HCT116 (cell line): ENCODE data around the gene ERG. TPM values are rescaled to one million over a fixed set of nuclear protein-coding genes. Genes with fewer than 3 reads are reported as not detected.

Source experiments
- ATAC-seq: fragments of 200-7000 bp; cut with Tn5 transposase; 2 replicates; pipeline ENCODE4 v1.9.1; 2020; ENCODE audit warnings: mild to moderate bottlenecking, moderate library complexity
- BruUV-seq: library from RNA; stranded (reverse); fragments of 400-500 nt; replicated peaks from 2 replicates; lab custom pipeline; 2021; lab: Mats Ljungman, UMichigan
- CTCF ChIA-PET: fragments of 300-600 bp; sonication (Branson Sonifier 250); formaldehyde crosslinking; loops from one replicate; lab custom pipeline; 2021; ENCODE audit warnings: antibody characterized with exemption; lab: Charles Lee
- POLR2A ChIA-PET: fragments of 300-600, 350-600 bp; sonication (Branson Sonifier 250); formaldehyde crosslinking; loops from one replicate; lab custom pipeline; 2021; ENCODE audit warnings: antibody characterized with exemption; lab: Charles Lee
- RAD21 ChIA-PET, 2 experiments: fragments of 300-600 bp; sonication (Branson Sonifier 250); formaldehyde crosslinking; loops; one replicate each; lab custom pipeline; 2023; ENCODE audit warnings: low total read pairs in 2 of 2; ENCODE audit not compliant: uncharacterized antibody in 2 of 2, unreplicated experiment in 2 of 2, low non-redundant PET in 1 of 2; lab: Charles Lee
- DNase-seq: peaks from one replicate; pipeline ENCODE4 v3.0.0-alpha.2; 2010; ENCODE audit warnings: low read depth, low spot score
- H2AFZ ChIP-seq: fragments of 200-600 bp; shearing (Covaris generic), sonication (generic); 2 replicates; pipeline ENCODE4 v1.6.1; 2017; ENCODE audit warnings: low read depth, mixed run types, mixed read lengths, antibody characterized with exemption, low read length; ENCODE audit not compliant: poor library complexity, severe bottlenecking
- H3K27ac ChIP-seq: 2 replicates; pipeline ENCODE4 v1.5.1; 2012; ENCODE audit warnings: low read depth, low read length
- H3K27me3 ChIP-seq: fragments of 200-600 bp; sonication (generic); 2 replicates; pipeline ENCODE4 v1.6.1; 2016; ENCODE audit warnings: mixed run types, low read length, mixed read lengths; ENCODE audit not compliant: insufficient read depth
- H3K36me3 ChIP-seq, 2 experiments: fragments of 200-500 bp in 1 of 2; fragments of 200-600 bp in 1 of 2; sonication (Bioruptor generic) in 1 of 2; sonication (generic) in 1 of 2; 2 replicates each; pipeline versions ENCODE4 v1.5.1 to v1.6.1; 2014 to 2016; ENCODE audit warnings: low read length in 2 of 2, inconsistent platforms in 1 of 2, mixed read lengths in 1 of 2, mixed run types in 1 of 2; ENCODE audit not compliant: insufficient read depth in 2 of 2, control insufficient read depth in 1 of 2
- H3K4me1 ChIP-seq, 2 experiments: fragments of 200-600 bp in 1 of 2; sonication (generic) in 1 of 2; 2 replicates each; pipeline versions ENCODE4 v1.5.1 to v1.6.1; 2012 to 2017; ENCODE audit warnings: low read length in 2 of 2, inconsistent platforms in 1 of 2, mild to moderate bottlenecking in 1 of 2, mixed read lengths in 1 of 2, mixed run types in 1 of 2, moderate library complexity in 1 of 2; ENCODE audit not compliant: insufficient read depth in 2 of 2, control insufficient read depth in 1 of 2
- H3K4me2 ChIP-seq: fragments of 200-600 bp; sonication (generic); 2 replicates; pipeline ENCODE4 v1.6.1; 2017; ENCODE audit warnings: mixed run types, low read length, mixed read lengths
- H3K4me3 ChIP-seq, 2 experiments: fragments of 200-600 bp in 1 of 2; sonication (generic) in 1 of 2; replicated peaks in 1 of 2; 2 replicates each; pipeline ENCODE4 v1.5.1; 2011 to 2016; ENCODE audit warnings: low read length in 2 of 2, control low read depth in 1 of 2, low read depth in 1 of 2, mild to moderate bottlenecking in 1 of 2, mixed read lengths in 1 of 2, mixed run types in 1 of 2
- H3K79me2 ChIP-seq: fragments of 200-600 bp; sonication (generic); 2 replicates; pipeline ENCODE4 v1.6.1; 2017; ENCODE audit warnings: mild to moderate bottlenecking, mixed run types, low read length, moderate library complexity, mixed read lengths; ENCODE audit not compliant: insufficient read depth
- H3K9ac ChIP-seq: fragments of 200-600 bp; sonication (generic); 2 replicates; pipeline ENCODE4 v1.6.1; 2016; ENCODE audit warnings: low read length, mixed read lengths
- H3K9me2 ChIP-seq: fragments of 200-600 bp; sonication (generic), shearing (Covaris generic); 2 replicates; pipeline ENCODE4 v1.6.1; 2017; ENCODE audit warnings: mixed run types, mild to moderate bottlenecking, moderate library complexity; ENCODE audit not compliant: insufficient read depth
- H3K9me3 ChIP-seq, 2 experiments: fragments of 200-500 bp in 1 of 2; fragments of 200-600 bp in 1 of 2; sonication (Bioruptor generic) in 1 of 2; sonication (generic) in 1 of 2; 2 replicates each; pipeline ENCODE4 v1.6.1; 2014 to 2017; ENCODE audit warnings: low read length in 2 of 2, mixed read lengths in 2 of 2, inconsistent platforms in 1 of 2, low read depth in 1 of 2, mild to moderate bottlenecking in 1 of 2, mixed run types in 1 of 2, moderate library complexity in 1 of 2; ENCODE audit not compliant: control insufficient read depth in 1 of 2, insufficient read depth in 1 of 2
- H4K20me1 ChIP-seq: fragments of 200-600 bp; sonication (generic), shearing (Covaris generic); 2 replicates; pipeline ENCODE4 v1.6.1; 2017; ENCODE audit warnings: mixed run types, mild to moderate bottlenecking, moderate library complexity; ENCODE audit not compliant: insufficient read depth
- CTCF ChIP-seq, 3 experiments: fragments of 200-600 bp in 1 of 3; sonication (generic) in 1 of 3; IDR thresholded peaks in 2 of 3; conservative IDR thresholded peaks in 1 of 3; 2 replicates each; pipeline ENCODE4 v1.5.1; 2012 to 2017; ENCODE audit warnings: low read depth in 2 of 3, low read length in 2 of 3, antibody characterized with exemption in 1 of 3, borderline replicate concordance in 1 of 3, control low read depth in 1 of 3, mild to moderate bottlenecking in 1 of 3, mixed read lengths in 1 of 3, mixed run types in 1 of 3, moderate library complexity in 1 of 3; ENCODE audit not compliant: insufficient read depth in 1 of 3
- FOSL1 ChIP-seq: IDR thresholded peaks from 2 replicates; pipeline ENCODE4 v1.6.1; 2012; ENCODE audit warnings: low read depth
- POLR2AphosphoS5 ChIP-seq: IDR thresholded peaks from 2 replicates; pipeline ENCODE4 v1.6.1; 2011; ENCODE audit warnings: mild to moderate bottlenecking, low read depth, low read length, moderate library complexity
- SIN3A ChIP-seq: IDR thresholded peaks from 2 replicates; pipeline ENCODE4 v1.6.1; 2012; ENCODE audit warnings: low read depth
- ZFX ChIP-seq: fragments of 450-650 bp; IDR thresholded peaks from 2 replicates; pipeline ENCODE4 v1.6.1; 2017
- ZNF274 ChIP-seq: fragments of 200-500 bp; sonication (Bioruptor generic); IDR thresholded peaks from 2 replicates; pipeline ENCODE4 v1.6.1; 2014; ENCODE audit warnings: mild to moderate bottlenecking, low read depth, low read length, inconsistent platforms
- intact Hi-C: fragments of 100-400 bp; cut with micrococcal nuclease; formaldehyde crosslinking; loops from 2 replicates; pipeline ENCODE4 v1.10.0; 2022
- total RNA-seq: library from RNA; stranded (reverse); gene quantifications from one replicate; pipeline ENCODE4 v1.2.1, GENCODE V29; 2021; ENCODE audit not compliant: unreplicated experiment
- TF ChIP-seq, protein P1 (sequence below): IDR thresholded peaks from 2 replicates; pipeline ENCODE4 v1.6.1; 2012; ENCODE audit warnings: low read depth

ERG gene
- total RNA-seq, 1 experiment from 2014 or later, result 0.17 TPM

GRCh38 chr21:38402291-38402690 lies 96.0 kb downstream of the ERG start:
- ATAC-seq, result no peak
- no peaks in the 10 kb centered on the region for H3K9me2 ChIP-seq
- no TSS peak for BruUV-seq
- H3K4me3 ChIP-seq, result no peak overlapping the region
- no peaks in the 10 kb centered on the region for H3K36me3 ChIP-seq
- H2AFZ ChIP-seq, result no peak overlapping the region
- intact Hi-C loops, result no loop called here
- peaks cover 21% of the 10 kb centered on the region; the same call in 1 of the 2 replicates for H3K27me3 ChIP-seq
- no peak overlapping the region for H3K9ac ChIP-seq
- H3K27ac ChIP-seq, result no peak overlapping the region
- no peaks in the 10 kb centered on the region for H4K20me1 ChIP-seq
- no peak for DNase-seq
- no peaks in the 10 kb centered on the region for H3K9me3 ChIP-seq
- H3K4me2 ChIP-seq, result no peak overlapping the region
- ChIA-PET RAD21 (no interaction called here), POLR2A (no interaction called here), CTCF (no interaction called here)
- TF ChIP-seq SIN3A (no peak), FOSL1 (no peak), ZFX (no peak), POLR2AphosphoS5 (no peak), ZNF274 (no peak), CTCF (IDR thresholded peaks at IDR 0.05 in 2 of 3, conservative IDR thresholded peaks at IDR 0.05 in 1 of 3; ENCODE audit: borderline replicate concordance in 1 of 3, insufficient read depth in 1 of 3, low read depth in 2 of 3, low read length in 2 of 3) (no peak)
- TF ChIP-seq, protein P1, sequence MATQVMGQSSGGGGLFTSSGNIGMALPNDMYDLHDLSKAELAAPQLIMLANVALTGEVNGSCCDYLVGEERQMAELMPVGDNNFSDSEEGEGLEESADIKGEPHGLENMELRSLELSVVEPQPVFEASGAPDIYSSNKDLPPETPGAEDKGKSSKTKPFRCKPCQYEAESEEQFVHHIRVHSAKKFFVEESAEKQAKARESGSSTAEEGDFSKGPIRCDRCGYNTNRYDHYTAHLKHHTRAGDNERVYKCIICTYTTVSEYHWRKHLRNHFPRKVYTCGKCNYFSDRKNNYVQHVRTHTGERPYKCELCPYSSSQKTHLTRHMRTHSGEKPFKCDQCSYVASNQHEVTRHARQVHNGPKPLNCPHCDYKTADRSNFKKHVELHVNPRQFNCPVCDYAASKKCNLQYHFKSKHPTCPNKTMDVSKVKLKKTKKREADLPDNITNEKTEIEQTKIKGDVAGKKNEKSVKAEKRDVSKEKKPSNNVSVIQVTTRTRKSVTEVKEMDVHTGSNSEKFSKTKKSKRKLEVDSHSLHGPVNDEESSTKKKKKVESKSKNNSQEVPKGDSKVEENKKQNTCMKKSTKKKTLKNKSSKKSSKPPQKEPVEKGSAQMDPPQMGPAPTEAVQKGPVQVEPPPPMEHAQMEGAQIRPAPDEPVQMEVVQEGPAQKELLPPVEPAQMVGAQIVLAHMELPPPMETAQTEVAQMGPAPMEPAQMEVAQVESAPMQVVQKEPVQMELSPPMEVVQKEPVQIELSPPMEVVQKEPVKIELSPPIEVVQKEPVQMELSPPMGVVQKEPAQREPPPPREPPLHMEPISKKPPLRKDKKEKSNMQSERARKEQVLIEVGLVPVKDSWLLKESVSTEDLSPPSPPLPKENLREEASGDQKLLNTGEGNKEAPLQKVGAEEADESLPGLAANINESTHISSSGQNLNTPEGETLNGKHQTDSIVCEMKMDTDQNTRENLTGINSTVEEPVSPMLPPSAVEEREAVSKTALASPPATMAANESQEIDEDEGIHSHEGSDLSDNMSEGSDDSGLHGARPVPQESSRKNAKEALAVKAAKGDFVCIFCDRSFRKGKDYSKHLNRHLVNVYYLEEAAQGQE, result no peak
- no peaks in the 10 kb centered on the region for H3K79me2 ChIP-seq
- no peaks in the 10 kb centered on the region for H3K4me1 ChIP-seq
